GM19043 (cell line): ENCODE data around the gene UBE2Q2.
"Not testable (repeated sequence)": the region's sequence is repeated elsewhere in the genome, so short reads cannot be mapped to it uniquely, and the experiment has no call there.

Experiments
- ATAC-seq: cut with Tn5 transposase; IDR thresholded peaks from one replicate; pipeline ENCODE4 v1.9.1; 2021; ENCODE audit warnings: low read depth; ENCODE audit not compliant: unreplicated experiment

UBE2Q2 gene

DNA sequence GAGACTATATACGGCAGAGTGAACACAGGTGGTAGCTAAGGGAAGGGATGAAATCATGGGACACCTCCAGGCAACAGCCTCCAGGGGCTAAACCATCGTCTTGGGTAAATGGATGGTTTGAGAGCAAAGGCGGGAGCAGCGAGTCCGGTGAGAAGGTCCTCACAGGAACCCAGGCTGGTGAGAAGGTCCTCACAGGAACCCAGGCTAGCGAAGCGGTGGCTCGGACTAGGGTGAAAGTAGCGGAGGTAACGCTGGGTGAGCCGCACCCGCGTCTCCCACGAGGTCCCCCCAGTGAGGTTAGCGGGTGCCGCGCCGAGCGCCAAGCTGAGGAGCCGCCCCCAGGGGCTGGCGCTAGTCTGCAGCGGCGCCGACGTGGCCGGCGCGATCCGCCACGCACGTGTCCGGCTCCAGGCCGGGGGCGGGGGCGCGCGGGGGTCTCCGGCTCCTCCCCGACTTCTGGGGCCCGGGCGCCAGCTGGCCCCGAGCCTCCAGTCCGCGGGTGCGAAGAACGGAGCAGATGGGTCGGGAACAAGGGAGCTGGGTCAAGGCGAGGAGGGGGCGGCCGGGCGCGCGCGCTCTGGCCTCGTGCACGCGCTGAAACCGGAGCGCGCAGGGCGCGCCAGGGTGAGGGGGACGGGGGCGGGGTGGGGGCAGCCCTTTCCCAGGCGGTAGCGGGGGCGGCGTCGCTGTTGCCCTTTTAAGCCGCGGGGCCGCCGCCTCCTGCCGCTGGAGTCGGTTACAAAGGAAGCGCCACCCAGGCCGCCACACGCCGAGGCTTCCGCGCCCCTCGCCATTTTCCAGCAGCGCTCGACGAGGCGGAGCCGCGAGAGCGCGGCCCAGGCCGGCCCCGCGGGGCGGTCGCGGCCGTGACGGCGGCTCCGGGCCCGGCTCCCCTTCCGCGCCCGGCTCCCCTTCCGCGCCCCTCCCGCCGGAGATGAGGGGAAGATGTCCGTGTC is at the start of gene UBE2Q2:
Gene UBE2Q2 (plus strand): TSS at position 726 of the 956 bp plus-strand sequence. CDS start 220 bp downstream, at position 946.
- ATAC-seq: peak; percentile 51

DNA sequence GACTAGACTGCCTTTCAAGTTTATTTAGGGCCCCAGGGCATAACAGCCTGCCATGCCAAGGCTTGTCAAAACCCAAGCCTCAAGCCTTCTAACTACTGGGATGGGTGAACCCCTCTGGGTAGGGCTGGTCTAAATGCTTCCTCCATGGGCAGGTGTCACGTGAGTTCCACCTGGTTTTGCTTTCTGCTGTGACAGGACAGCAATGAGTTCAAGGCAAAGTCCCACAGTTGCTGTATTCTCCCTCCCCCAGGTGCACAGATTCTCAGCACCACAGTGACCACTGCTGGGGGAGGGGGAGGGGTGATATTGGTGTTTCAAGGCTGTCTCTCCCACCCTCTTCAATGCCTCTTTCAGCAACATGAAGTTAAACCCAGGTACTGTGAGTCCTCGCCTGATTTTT is 46.9 kb upstream of the UBE2Q2 start:
- no peak for ATAC-seq

DNA sequence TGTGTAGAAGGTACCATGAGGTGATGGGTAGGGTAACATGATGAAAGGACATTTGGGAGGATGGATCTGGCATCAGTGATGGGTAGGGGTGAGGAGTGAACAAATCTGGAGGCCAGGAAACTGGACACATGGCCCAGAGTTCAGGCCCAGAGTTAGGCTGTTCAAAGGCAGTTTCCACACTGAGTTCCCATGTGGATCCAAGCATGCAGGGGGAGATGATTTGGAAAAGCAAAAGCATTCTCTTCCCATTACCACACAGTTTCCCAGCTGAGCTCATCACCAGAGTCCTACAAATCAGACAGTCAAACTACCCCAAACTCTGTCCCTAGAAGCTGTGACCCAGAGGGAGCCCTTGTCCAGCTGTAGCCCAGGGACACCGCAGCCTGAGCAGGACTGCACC is 46.1 kb upstream of the UBE2Q2 start:
- not testable (repeated sequence) for ATAC-seq

DNA sequence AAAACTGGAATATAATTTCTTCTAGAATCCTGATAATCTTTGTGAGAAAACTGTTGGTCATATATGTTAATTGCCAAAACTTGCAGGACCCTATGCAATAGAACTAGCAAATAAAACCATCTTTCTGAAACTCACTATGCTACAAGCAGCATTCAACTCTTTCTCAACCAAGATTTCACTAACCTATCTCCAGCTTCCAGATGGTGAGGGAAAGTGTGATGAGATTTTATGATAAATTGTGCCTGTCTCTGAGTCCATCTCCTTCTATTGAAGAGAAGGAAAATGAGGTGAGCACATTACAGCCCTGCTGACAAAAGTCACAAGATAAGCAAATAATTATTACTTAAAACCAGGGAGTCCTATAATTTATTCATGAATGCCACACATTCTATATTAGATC is 44.1 kb upstream of the UBE2Q2 start:
- ATAC-seq: no peak

DNA sequence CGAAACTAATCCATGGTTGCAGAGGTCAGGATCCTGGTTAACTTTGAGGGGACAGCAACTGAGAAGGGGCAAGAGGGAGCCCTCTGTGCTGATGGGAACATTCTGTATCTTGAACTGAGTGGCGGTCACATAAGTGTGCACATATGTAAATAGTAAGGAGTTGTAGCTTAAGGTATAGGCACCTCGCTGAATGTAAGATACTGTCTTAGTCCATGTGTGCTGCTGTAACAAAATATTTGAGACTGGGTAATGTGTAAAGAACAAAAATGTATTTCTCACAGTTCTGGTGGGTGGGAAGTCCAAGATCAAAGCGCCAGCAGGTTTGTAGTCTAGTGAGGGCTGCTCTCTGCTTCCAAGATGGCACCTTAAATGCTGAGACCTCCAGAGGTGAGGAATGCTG is 42.8 kb upstream of the UBE2Q2 start:
- not testable (repeated sequence) for ATAC-seq

DNA sequence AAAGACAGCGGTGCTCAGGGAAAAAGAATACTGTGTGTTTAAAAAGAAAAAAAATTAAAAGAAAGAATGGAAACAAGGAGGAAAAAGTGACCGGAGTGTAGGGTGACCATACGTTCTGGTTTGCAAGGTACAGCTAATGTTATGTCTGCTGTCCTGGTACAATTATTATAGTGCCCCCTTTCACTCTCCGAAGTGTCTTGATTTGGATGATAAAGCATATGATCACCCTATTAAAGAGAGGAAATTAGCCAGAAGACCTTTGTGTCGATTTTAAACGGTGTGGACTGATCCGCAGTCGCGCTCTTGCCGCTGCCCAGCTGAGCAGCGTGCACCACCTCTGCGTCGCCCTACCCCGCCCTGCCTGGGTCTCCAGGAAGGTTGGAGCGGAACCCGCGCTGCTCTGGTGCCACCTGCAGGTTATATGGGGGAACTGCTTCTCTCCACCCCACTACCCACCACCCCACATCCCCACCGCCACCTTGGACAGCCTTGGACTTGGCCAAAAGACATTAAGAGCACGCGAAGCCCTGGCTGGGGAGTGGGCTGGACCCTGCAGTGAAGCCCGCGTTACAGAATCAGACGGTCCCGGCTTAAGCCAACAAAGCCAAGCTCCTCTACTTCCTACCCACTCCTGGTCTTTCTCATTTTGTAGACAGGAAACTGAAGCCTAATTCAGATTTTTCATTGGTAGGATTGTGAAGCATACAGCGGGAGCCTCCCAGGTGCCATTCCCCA is 41.2 kb upstream of the UBE2Q2 start:
- peak; percentile 72 for ATAC-seq

DNA sequence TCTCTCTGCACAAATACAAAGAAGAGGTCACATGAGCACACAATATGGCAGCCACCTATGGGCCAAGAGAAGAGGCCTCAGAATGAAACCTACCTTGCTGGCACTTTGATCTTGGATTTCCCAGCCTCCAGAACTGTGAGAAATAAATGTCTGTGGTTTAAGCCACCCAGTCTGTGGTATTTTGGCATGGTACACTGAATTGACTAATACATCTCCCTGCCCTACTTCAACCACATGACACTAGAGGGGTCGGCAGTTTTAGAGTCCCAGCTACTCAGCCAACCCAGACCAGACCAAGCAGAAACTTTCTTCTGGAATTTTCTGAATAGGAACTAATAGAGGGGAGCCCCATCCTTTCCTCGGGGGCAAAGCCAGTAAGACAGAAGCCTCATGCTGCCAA is 35.8 kb upstream of the UBE2Q2 start:
- ATAC-seq: not testable (repeated sequence)

DNA sequence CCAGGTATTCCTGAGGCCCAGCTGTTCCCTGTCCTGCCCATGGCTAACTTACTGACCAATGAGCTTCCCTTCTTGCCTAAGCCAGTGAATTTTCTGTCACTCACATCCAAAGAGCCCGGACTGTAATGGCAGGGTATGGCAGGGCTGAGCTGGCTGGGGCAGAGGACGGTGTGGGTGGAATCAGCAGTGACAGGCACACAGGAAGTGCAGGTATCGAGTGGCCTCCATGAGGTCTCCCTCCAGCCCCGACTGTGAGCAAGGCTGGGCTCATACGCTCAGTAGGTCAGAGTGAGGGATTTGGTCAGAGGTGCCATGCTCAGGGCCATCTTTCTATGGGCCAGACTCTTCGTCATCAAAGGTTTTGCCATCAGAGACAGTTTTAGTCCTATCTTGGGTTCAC is 35.2 kb upstream of the UBE2Q2 start:
- ATAC-seq: not testable (repeated sequence)

DNA sequence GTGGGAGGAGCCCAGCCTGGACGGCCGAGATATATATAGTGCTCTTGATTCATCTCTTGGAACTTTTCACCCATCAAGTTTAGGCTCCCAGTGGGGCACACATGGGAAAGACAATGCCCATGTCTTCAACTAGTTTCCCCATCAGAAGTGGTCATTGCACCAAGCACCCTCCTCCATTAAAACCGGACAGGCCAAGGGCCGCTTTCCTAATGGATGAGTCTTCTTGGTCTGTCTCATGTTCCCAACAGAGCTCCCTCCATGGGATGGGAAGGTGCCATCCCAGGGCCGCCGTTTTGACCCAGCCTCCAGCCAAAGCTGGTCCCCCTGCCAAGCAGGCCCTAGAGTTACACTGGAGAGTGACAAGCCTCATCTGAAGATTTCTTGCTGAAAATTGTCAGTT is 34.7 kb upstream of the UBE2Q2 start:
- ATAC-seq: no peak

DNA sequence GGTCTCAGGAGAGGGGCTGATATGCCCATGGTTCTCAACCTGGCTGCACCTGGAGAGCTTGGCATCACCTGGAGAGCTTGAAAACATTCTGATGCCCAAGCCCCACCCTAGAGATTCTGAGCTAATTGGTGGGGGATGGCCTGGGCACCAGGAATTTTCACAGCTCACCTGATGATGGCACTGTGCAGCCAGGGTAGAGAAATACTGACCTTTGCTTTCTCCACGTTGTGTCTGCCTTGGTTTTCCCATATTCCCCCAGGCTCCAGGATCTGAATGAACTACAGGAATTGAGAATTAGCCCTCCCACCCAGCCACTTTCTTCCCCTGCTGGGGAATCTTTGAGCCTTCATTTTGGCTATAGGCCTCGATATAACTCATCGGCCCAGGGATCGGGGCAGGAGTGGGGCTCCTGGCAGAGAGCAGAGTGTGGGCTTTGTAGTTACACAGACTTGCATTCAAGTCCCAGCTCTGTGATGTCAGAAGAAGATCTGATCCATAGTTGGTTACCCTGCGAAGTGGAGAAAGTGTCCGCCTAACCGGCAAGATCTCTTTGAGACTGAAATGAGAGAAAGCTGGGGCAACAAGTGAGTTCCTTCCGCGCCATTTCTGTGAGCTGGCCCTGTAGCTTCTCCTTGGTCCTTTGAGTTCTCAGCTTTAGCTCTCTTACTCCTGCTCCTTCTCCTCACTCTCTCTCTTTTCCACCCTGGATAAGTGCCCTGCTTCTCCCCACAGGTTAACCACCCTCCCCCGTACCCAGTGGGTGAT is 33.1 kb upstream of the UBE2Q2 start:
- no peak for ATAC-seq

DNA sequence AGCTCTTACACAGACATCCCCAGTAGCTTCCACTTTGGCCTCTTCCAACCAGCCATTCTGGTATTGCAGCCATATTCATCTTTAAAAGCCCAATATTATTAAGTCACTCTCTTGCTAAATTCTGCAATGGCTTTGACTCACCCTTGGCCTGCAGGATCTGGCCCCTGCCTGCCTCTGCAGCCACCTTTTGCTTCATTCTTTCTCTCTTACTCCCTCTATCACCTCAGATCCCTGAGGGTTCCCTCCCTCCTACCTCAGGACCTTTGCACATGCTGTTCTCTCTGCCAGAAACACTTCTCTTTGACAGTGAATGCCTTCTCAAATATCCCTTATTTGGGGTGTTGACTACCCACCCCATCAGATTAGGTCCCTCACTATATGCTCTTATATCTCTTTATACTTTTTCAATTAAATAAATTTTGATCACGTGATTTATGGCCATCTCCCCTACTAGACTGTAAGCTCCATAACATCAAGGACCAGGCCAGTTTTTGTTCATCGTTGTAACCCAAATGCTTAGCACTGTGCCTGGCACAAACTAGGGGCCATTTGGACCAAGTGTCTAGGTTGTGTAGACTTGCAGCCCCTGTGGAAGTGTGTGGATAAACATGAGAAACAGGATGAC is 32.3 kb upstream of the UBE2Q2 start:
- no peak for ATAC-seq

DNA sequence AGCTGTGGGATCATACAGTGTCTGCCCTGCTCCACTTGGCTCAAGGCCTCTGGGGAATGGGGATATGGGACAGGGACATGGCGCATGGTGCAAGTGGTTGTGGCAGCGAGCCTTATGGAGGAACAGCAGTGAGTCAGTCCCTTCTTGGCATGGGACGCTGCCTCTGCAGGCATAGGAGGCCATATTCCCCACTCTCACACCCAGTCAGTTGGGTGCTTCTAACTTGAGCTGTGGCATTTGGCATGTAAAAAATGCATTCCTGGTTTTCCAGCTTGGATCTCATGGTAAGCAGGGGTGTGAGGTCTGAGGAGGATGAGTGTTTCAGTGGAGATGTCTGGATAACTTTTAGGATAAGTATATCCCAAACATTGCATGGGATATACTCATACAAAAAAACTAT is 31.6 kb upstream of the UBE2Q2 start:
- ATAC-seq: no peak

DNA sequence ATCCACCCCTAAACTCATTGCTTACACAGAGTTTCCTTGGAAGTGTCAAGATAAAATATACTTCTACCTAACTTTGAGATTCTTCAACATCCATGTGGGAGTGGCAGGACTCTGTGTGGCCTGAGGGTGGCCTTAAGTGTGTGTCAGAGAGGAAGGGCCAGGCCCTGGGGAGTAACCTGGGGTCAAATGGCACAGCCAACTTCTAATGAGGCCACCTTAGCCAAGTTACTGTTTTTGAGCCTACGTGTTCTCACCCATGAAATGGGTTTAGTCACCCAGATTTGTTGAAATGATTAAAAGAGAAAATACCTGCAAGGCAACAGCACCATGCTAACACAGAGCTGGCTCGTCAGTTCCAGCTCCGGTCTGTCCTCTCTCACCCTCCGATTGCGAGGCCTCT is 28.5 kb upstream of the UBE2Q2 start:
- no peak for ATAC-seq

DNA sequence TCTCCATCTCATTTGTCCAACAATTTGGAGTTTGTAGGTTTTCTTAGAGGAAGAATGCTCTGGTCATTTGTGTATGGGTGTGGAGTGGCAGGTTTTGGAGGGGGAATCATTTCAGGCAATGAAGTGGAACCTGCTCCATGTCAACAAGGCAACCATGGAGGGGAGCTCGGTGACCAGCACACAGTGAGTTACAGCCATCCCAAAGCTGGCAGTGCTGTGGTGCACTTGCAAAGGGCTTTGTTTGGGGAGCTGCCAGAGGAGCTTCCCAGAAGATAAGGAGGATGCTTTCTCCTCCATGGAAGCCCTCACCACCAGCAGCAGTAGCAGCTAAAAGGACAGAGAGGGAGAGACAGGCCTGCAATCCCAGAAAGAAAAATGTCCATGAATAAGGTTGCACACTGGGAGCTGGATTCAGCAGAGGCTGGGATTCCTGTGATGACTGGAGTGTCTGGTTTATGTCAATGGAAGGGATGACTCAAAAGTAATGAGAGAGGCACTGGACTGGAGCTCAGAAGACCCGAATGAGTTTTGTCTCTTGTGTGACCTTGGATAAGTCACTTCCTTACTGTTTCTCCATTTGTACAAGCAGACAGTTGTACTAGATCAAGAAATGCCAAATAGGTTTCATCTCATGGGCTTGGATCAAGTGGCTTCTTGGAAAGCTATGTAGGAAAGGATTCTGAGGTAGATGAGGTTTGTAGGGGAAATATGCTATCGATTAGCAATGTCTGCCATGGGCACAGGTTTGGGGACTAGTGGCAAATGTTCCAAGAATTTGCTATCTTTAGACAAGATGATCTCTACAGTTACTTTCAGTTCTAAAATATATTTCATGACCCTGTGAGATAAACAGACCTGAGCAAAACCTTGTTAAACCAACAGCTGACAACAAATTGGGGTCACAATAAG is 27.2 kb upstream of the UBE2Q2 start:
- no peak for ATAC-seq

DNA sequence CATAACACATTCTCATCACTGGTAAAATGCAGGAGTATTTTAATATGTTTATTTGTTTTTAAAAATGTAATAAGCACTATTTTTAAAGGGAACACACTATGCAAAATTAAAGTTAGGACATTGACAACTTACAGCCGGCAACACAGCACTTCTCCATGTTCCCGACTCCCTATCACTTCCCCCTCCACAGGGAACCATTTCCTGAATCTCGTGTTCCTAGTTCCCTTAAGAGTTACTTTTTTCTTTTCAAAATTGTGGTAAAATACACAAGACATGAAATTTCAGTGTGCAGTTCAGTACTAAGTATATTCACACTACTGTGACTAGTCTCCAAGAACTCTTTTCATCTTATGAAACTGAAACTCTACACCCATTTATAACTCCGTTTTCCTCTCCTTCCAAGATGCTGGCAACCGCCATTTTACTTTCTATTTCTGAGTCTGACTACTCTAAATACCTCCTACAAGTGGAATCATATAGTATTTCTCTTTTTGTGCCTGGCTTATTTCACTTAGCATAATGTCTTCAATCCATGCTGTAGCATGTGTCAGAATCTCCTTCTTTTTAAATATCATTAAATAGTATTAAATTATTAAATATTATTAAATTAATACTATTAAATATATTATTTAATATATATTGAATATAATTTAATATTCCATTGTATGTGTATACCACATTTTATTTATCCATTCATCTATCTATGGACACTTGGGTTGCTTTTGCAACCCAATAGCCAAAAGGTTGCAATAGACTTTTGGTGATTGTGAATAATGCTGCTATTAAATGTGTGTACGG is 25.9 kb upstream of the UBE2Q2 start:
- no peak for ATAC-seq

DNA sequence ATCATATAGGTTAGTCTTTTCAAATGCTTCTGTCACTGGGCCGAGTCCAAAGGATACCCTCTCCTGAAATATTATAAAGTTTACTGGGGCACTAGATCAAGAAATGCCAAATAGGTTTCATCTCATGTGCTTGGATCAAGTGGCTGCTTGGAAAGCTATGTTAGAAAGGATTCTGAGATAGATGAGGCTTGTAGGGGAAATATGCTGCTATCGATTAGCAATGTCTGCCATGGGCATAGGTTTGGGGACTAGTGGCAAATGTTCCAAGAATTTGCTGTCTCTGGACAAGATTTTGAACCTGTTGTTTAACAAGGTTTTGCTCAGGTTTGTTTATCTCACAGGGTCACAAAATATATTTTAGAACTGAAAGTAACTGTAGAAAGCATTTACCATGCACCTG is 23.0 kb upstream of the UBE2Q2 start:
- ATAC-seq: no peak

DNA sequence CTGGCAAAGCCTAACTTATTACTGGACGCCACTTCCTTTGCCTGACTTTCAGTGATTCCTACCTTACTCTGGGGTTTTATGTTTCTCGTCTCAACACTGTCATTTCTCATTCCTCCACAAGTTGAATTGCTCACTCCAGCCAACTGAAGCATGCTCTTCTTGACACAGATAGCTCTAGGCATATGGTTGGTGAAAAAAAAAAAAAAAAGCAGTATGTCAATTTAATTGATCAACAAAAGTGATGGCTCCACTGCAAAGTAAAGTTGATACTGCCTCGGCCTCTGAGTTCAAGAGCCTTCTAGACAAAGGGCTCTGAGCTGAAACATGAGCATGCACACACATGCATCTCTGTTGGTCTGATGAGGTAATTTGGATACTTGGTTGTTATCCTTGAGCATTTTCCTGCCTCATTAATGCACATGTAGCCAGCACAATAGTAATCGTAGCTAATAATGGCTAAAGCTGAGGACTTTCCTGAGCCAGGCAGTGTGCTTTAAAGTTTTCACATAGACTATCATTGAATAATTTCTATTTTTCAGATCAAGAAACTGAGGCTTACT is 21.4 kb upstream of the UBE2Q2 start:
- ATAC-seq: no peak

DNA sequence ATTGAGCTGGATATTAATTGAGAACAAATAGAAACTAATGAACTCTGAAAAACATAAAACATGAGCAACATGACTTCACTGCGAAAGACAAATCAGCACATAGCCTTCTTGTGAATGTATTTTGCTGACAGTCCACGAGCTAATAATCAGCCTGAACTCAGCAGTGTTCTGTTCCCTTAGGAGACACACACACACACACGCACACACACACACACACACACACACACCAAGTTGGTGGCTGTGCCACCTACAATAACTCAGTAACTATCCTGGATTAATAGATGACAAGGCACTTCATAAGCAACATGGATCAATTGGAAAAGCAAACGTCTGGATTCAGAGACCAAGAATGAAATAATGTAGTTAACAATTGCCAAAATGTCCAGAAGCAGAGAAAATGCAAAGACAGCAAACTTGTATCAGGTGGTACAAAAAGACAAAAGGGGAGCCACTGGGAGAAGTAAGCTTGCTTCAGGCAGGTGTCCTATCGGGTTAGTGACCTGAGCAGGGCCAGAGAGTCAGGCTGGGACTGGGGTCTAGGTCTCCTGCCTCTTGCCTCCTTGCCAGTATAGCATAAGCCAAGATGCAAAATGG is 20.5 kb upstream of the UBE2Q2 start:
- ATAC-seq: no peak
